HG02885 (cell line): Measurements from ENCODE around the gene SLC17A9.
A peak's percentile ranks its signal among the peaks of the same experiment; 100 is the strongest.

Source experiments
- ATAC-seq: cut with Tn5 transposase; IDR thresholded peaks from one replicate; pipeline ENCODE4 v1.9.1; 2021; ENCODE audit warnings: mild to moderate bottlenecking; ENCODE audit not compliant: unreplicated experiment, poor library complexity

Gene SLC17A9

DNA sequence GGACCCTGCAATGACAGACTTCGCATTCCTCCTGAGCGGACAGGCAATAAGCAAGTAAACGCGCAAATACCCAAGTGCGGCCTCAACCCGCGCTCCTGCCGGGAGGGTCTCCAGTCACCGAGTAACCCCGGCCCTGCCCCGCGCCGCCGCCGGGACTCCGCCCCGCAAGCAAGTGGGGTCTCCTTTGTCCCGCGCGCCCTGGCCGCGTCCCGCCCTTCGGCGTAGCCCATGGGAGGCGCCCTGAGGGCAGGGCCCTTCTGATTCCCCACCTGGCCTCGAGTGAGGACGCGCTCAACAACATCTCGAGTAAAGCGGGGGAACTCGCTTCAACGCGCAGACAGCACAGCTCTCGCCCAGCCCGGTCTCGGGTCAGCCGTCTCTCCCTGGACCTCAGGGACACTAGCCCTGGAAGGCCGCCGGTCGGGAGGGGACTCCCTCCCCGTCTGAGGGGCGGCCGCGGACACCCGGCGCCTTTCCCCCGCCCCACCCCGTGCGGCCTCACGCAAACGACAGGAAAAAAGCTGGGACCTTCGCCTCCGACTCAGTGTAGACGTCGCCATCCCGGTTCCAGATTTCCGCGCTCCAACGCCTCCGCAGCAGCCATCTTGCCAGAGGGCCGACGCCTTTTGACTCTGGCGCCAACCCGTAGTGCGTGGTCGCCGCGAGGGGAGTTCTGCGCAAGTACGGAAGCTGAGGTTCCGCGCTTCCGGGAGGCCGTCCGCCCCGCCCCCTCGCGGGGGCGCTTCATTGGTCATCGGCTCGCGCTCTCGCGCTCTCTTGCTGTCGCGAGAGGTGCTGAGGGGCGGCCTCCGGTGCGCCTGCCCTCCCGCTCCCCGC lies 15.0 kb upstream of the SLC17A9 start:
- peak; percentile 83 for ATAC-seq

GRCh38 chr20:62938105-62938888 lies 14.2 kb upstream of the SLC17A9 start, which contains the start of gene GID8:
Gene GID8, plus strand, starts transcription at chr20:62938147. Its CDS starts 3,356 bp downstream, at chr20:62941503.
- peak; percentile 49 for ATAC-seq

DNA sequence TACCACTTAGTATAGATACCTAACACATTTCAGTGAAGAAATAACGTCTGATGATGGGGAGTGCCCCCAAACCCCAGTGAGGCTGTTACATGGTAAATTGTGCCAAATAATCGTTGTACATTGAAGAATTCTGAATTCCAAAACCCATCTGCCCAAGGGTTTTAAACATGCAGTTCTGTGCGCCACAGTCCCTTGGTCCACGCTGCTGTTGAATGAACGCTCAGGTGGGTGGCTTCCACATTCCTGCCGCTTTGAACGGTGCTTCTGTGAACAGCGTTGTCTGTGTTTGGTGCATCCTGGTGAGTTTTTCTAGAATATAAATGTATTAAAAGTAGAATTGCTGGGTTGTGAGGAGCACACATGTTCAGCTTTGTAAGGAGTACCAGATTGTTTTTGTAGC lies 11.6 kb upstream of the SLC17A9 start:
- no peak for ATAC-seq

DNA sequence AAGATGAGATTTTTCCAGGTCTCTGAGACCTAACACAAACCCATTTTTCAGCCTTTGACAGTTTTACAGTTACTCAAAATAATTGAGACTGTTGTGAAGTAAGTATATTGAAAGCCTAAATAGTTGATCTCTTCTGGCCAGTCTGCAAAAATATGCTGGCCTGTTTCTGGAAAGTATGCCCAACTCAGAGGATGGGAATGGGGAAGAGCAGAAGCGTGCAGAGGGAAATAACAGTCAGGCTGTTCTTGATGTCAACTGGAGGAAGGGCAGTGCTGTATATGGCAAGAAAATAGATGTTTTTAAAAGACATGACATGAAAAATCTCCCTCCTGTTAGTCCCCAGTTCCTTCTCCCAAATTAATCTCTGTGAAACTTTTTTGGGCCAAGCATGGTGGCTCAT lies 10.7 kb upstream of the SLC17A9 start:
- ATAC-seq = no peak

DNA sequence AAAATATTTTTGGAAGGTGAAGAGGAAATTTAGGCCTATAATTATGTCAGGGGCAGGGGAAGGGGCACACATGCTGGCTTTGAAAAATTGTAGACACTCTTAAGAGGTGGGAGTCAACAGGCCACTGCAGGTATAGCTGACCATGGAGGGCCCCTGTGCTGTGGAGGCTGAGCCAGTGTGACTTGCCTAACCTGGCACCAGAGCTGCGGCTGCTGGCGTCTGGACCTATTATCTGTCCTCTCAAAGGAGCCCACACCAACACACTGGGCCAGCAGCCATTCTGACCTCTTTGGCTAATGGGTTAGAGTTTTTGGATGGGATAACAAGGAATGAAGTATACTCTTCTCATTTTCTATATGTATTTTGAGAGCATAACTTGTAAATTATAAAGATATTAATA lies 10.1 kb upstream of the SLC17A9 start:
- ATAC-seq = no peak

DNA sequence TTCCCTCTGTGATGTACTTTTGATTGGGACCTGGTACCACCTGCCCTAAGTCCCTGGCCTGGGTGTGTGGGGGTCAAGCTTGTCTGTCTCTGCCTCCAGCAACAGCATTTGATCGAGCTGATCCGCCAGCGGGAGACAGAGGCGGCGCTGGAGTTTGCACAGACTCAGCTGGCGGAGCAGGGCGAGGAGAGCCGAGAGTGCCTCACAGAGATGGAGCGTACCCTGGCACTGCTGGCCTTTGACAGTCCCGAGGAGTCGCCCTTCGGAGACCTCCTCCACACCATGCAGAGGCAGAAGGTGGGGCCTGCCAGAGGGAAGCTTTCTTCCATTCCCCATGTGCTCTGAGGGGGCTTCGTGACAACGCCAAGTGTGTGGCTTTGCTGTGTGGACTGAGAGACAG lies 9.1 kb upstream of the SLC17A9 start:
- ATAC-seq = no peak

DNA sequence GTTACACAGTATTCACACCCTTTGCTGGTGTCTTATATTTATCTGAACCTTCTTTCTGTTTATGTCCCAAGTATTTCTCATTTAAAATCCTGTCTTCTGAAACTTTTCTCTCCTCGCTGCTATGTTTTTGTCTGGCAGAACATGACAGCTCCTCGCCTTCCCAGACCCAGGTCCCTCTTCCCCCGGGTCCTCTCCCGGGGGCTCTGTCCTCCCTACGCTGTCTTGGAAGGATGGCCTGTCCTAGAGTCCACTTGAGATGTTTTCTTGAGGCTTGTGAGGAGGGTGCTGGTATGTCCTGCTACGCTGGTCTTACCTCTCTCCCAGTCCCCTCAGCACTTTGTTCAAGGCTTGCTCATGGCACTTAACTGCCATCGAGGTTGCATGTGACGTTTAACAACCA lies 8.3 kb upstream of the SLC17A9 start:
- no peak for ATAC-seq

DNA sequence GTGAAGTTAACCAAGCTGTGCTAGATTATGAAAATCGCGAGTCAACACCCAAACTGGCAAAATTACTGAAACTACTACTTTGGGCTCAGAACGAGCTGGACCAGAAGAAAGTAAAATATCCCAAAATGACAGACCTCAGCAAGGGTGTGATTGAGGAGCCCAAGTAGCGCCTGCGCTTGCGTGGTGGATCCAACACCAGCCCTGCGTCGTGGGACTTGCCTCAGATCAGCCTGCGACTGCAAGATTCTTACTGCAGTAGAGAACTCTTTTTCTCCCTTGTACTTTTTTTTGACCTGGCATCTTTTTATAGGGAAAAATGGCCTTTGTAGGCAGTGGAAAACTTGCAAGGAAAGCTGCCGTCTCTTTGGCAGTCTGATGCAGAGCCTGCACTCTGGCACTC lies 7.8 kb upstream of the SLC17A9 start:
- no peak for ATAC-seq

DNA sequence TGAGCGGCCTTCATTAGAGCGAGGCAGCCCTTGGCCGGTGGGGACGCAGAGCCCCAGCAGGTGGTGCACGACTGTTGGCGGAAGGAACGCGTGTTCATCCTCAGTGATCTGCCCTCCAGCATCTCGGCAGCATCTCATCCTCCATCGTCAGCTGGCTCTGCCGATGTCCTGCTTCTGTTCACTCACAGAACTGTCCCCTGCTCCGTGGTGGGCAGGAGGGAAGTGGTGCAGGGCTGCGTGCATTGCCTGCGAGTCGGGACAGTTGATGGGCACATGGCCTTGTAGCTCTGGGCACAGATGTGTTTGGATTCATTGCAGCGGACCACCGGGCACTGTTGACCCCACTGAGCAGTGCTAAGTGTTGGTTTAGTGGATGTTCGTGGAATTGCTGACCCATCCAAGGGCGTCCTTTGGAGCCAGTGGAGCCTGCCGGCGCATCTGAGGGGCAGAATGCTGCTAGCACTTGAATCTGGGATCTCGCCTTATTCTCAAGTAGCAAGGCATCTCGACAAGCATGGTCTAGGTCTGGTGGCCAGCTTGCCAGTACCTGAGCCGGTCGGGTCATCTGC lies 6.7 kb upstream of the SLC17A9 start:
- no peak for ATAC-seq

GRCh38 chr20:62946918-62947317 lies 5.6 kb upstream of the SLC17A9 start:
- ATAC-seq = no peak

- ATAC-seq = no peak
These were observed 4.8 kb upstream of the SLC17A9 start for GRCh38 chr20:62947532-62948300.

- no peak for ATAC-seq
These were observed 3.2 kb upstream of the SLC17A9 start for GRCh38 chr20:62949153-62949821.

- ATAC-seq = no peak
These were observed 2.5 kb upstream of the SLC17A9 start for GRCh38 chr20:62949962-62950361.

GRCh38 chr20:62950741-62951140 lies 1.8 kb upstream of the SLC17A9 start:
- no peak for ATAC-seq

- no peak for ATAC-seq
These were observed 1.2 kb upstream of the SLC17A9 start for GRCh38 chr20:62951143-62951895.

DNA sequence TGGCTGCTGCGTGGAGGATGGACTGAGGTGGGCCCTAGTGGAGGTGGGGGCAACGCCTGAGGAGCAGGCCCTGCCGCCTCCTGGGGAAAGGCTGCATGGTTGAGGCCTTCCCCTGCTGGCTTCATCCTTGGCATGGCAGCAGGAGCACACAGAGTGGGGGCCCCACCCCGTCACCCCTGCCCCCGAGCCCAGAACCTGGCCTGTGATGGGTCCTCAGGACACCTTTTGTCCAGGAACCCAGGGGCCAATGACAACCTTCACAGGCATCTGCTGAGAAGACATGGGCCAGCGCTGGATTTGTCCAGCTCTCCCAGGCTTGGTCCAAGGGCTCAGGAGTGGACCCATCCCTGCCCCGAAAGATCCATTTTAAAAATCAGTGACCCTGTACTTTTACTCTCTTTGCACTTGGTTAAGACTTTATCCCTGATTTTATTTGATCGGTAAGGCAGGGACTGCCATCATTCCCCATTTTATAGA lies 575 bp upstream of the SLC17A9 start:
- no peak for ATAC-seq

DNA sequence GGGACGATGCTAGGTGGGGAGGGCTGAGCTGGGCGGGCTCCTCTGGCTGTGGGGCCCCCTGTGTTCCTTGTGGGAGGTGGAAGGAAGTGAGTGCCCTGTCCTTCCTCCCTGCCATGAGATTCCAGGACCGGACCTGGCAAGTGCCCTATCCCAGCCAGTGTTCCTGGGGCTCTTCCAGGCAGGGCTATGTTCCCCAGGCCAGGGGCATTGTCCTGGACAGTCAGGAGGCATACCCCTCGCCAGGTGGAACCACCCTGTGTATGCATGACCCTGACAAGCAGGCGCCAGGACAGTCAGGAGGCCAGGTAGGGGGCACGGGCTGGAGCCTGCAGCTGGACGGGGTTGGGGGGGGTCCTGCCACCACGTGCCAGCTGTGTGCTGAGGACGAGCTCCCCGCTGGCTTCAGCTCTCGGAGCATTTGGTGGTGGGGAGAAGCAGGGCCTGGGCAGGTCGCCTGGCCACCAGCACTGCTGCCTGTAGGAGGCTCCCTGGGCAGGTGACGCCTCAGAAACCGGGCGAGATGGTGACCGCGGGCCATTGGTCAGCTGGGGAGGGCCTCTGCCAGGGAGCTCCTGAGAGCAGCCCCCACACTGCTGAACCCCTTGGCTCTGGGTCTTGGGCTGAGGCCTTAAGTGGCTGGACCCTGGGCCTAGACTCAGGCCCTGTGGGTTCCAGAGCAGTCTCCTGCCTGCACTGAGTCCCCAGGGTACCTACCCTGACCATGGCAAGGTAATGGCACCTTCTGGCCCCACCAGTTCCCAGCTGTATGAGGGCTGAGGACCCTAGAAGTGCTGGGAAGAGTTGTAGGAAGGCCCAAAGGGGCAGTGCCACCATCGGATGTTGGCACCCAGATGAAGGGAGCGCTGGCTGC lies 694 bp downstream of the SLC17A9 start:
- ATAC-seq = no peak
